ENCODE results near the gene PDLIM4. TPM values are rescaled to one million over a fixed set of nuclear protein-coding genes. Genes with fewer than 3 reads are reported as not detected.

PDLIM4 gene
- total RNA-seq, 4 donors from 2014 or later, result 32.4 to 90.9 (median 50.8) TPM

DNA sequence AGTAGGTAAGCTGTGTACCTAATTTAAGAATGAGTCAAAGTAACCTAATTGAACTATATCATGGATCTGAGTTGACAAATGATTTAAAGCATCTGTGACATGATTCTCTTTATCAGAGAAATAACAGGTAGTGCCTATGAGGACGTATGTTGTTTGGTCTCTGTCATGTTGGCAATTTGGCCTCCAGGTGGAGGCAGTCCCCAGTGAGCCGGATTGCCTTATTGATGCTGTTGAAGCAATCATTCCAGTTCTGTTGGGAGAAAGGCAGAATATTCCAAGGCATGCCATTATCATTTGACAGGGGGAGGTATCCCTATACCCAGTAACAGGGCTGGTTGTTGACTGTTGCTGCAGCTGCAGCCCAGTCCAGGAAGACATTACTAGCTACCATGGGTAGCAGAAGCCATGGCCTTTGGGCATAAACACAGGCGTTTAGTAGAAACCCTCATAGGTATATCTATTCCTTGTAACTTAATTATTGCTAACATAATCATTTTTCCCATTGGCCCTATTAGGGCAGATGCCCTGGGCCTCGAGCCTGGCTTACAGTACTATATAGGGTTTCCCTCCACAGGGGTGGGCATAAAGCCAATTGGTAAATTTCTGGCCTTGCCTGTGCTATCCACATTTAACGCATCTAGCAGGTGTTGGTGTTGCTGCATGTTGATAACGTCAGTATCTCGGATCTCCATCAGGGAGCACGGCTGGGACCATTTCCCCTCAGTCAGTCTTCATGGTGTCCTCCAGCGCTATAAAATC lies 24.5 kb downstream of the PDLIM4 start:
- Histone ChIP-seq H3K4me1 (peaks cover 0 to 25% (median 2%) of the 10 kb centered on the region in 4 donors), H3K4me3 (no peak overlapping the region), H3K27me3 (no peaks in the 10 kb centered on the region), H3K36me3 (no peaks in the 10 kb centered on the region), H3K27ac (no peak overlapping the region), H3K9me3 (no peaks in the 10 kb centered on the region)
- no peak for DNase-seq (ENCODE audit: low spot score in 2 of 2)
- TF ChIP-seq EP300 (IDR thresholded peaks at IDR 0.05) (no peak), POLR2A (IDR thresholded peaks at IDR 0.05) (no peak)
- TF ChIP-seq, protein P1, sequence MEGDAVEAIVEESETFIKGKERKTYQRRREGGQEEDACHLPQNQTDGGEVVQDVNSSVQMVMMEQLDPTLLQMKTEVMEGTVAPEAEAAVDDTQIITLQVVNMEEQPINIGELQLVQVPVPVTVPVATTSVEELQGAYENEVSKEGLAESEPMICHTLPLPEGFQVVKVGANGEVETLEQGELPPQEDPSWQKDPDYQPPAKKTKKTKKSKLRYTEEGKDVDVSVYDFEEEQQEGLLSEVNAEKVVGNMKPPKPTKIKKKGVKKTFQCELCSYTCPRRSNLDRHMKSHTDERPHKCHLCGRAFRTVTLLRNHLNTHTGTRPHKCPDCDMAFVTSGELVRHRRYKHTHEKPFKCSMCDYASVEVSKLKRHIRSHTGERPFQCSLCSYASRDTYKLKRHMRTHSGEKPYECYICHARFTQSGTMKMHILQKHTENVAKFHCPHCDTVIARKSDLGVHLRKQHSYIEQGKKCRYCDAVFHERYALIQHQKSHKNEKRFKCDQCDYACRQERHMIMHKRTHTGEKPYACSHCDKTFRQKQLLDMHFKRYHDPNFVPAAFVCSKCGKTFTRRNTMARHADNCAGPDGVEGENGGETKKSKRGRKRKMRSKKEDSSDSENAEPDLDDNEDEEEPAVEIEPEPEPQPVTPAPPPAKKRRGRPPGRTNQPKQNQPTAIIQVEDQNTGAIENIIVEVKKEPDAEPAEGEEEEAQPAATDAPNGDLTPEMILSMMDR (IDR thresholded peaks at IDR 0.05), result no peak
- 90 to 94% methylated on average over 9 of the region's 9 CpGs for WGBS, 2 donors

DNA sequence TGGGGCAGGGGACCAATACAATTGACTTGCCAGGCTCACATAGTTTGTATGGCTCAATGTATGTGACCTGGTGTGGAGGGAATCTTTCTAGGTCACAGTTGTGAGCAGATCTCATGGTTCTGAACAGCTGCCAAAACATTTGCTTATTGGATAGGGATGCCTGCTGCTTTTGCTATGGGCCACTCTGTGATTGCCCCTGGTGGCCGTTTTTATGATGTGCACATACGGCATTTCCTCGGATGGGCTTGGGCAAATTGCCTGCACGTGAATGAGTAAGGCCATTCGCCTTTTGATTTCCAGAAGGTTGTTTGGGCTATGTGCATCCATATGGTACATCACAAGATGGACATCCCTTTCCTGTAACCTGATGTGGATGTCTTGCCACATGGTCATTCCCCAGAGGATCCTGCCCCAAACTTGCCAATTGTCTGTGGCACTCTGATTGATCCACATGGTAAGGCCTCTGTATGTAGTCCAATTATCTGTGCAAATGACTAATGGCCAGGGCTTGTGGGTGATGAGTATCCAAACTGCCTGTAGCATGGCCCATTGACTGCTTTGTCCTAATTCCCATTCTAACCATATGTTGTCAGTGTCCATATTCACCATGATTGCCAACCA lies 26.0 kb downstream of the PDLIM4 start:
- Histone ChIP-seq H3K9me3 (no peaks in the 10 kb centered on the region), H3K36me3 (no peaks in the 10 kb centered on the region), H3K4me3 (no peak overlapping the region), H3K4me1 (peaks cover 0 to 17% (median 0%) of the 10 kb centered on the region in 4 donors), H3K27ac (no peak overlapping the region), H3K27me3 (no peaks in the 10 kb centered on the region)
- 34 to 54% methylated on average over 5 of the region's 5 CpGs for WGBS, 2 donors
- TF ChIP-seq, protein P1 (IDR thresholded peaks at IDR 0.05), result peak; percentile 35 to 52 (median 49)
- TF ChIP-seq POLR2A (IDR thresholded peaks at IDR 0.05), result no peak
- no peak for DNase-seq (ENCODE audit: low spot score in 2 of 2)

DNA sequence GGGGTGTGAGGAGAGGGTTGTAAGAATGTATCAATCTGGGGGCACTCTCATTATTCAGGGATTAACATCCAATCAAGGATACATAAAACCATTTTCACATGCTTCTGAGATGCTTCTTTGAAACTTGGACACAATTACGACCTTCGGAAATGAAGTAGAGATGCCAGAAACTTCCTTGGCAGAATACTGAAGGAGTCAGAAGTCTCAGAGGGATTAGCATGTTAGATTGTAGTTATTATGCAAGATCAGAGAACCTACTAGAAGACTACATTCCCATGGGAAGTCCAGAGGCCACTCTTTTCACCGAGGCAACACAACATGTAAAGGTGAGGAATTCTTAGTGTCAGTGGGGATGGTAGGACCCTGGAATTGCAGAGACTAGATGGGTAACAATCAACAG lies 31.6 kb downstream of the PDLIM4 start:
- no peaks in the 10 kb centered on the region for H3K27me3 ChIP-seq
- H3K27ac ChIP-seq, result no peak overlapping the region
- WGBS, 2 donors, result 65 to 68% methylated on average over 3 of the region's 3 CpGs
- peaks cover 0 to 24% (median 9%) of the 10 kb centered on the region in 4 donors for H3K4me1 ChIP-seq
- peak in 1 of 2 donors; percentile 13 for TF ChIP-seq EP300 (IDR thresholded peaks at IDR 0.05)
- TF ChIP-seq, protein P1 (IDR thresholded peaks at IDR 0.05), result no peak
- DNase-seq (ENCODE audit: low spot score in 2 of 2), result no peak
- H3K36me3 ChIP-seq, result no peaks in the 10 kb centered on the region
- H3K9me3 ChIP-seq, result no peaks in the 10 kb centered on the region
- no peak overlapping the region for H3K4me3 ChIP-seq

DNA sequence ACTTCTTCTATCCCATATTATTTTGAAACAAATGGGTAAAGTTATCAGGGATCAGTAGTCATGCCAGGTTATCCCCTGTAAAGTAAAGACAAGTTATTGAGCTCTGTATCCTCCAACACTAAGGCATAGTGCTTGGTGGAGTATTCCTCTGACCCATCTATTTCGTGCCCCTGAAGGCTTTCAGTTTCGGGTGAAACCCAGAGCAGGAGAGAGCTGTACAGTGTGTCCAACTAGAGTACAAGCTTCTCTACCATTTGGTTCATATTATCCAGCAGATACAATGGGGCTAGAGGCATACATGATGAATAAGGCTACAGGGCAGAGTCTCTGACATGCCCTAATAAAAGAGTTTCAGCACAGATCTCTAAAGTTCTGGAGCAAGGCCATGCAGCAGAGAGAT lies 33.5 kb downstream of the PDLIM4 start:
- no peak for DNase-seq (ENCODE audit: low spot score in 2 of 2)
- H3K4me1 ChIP-seq, result peaks cover 0 to 38% (median 15%) of the 10 kb centered on the region in 4 donors
- H3K27me3 ChIP-seq, result no peaks in the 10 kb centered on the region
- H3K4me3 ChIP-seq, result no peak overlapping the region
- no peak overlapping the region for H3K27ac ChIP-seq
- 94 to 98% methylated on average over 2 of the region's 2 CpGs for WGBS, 2 donors
- no peak for TF ChIP-seq EP300 (IDR thresholded peaks at IDR 0.05)
- TF ChIP-seq, protein P1 (IDR thresholded peaks at IDR 0.05), result no peak
- no peak for TF ChIP-seq POLR2A (IDR thresholded peaks at IDR 0.05)
- no peaks in the 10 kb centered on the region for H3K9me3 ChIP-seq
- no peaks in the 10 kb centered on the region for H3K36me3 ChIP-seq
